OCI-M1 (cell line): ENCODE measurements around the gene PDLIM5.
"Not testable (repeated sequence)": the region's sequence is repeated elsewhere in the genome, so short reads cannot be mapped to it uniquely, and the experiment has no call there.

Source experiments
- DNase-seq: peaks from one replicate; lab custom pipeline; 2025; lab: John Stamatoyannopoulos, UW

PDLIM5 gene

GRCh38 chr4:94595880-94596483 lies 144.2 kb downstream of the PDLIM5 start:
- peak; percentile 73 for DNase-seq

DNA sequence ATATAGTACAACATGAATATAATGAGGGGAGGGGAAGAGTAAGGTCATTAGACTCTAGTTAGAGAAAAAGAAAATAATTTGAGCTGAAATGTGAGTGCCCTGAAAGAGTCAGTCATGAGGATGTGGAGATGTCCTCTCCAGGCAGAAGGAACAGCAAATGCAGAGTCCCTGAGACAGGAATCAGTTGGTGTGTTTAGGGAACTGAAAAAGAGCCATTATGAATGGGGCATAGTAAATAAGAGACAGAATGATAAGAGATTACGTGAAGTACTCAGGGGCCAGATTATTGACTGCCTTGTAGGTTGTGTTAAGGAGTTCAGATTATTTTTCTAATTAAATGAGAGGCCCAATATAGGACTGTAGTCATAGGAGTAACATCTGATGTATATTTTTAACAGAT lies 147.0 kb downstream of the PDLIM5 start:
- DNase-seq: no peak

DNA sequence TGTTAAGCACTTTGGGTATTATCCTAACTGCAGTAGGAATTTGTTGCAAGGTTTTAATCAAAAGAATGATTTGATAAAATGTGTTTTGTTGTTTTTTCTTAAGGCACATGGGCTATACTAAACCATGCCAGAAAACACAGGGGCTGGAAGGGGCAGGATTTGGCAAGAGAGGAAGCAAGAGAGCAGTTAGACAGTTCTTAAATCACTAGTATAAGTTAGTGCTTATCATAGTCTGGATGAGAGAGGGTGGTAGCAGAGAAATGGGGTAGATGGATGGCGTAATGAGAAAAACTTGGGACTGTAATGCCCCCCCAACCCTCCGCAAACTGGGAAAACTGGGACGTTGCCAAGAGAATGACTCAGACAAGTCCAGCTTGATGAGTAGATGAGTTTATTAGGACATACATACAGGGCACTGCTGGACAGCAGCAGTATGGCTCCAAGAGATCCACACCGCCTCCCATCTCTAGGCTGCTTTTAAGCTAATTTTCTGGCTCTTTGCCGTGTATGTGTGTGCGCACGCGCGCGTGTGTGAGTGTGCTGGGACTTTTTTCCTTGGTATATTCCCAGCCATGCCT lies 151.5 kb downstream of the PDLIM5 start:
- DNase-seq: no peak

GRCh38 chr4:94605241-94605805 lies 153.6 kb downstream of the PDLIM5 start:
- peak; percentile 18 for DNase-seq

DNA sequence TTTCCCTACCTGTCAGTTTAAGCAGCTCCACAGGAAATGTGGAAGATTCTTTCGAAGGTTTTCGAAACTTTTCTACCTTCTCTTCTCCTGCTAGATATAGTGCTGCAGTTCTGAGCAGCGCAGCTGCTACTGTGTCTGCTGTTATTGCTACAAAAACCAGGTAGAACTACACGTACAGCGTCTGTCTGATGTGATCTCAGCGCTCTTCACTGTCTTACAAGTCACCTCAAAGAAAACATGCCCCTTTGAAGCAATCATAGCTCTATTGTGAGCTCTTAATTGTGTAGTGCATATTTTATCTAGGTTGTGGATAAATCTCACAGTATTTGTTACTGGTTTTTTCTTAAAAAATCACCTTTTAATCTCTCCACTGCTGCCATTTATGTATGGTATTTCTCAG lies 158.4 kb downstream of the PDLIM5 start:
- DNase-seq: no peak

DNA sequence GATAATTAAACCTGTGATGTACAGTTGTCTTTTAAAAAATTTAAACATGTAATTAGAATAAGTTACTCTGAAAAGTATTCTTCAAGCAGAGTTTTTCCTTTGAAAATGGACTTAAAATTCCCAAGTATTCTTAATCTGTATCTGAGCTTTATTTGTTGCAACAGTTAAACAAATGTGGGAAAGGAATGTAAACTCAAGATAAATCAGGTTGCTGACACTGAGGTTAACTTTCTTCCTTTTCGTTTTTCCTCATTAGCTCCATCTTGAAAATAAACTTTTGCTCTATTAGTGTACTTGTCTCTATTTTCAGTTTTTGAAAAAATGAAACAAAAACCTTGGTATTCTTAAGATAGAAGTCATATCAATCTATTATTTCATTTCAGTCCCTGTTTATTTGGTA lies 161.5 kb downstream of the PDLIM5 start:
- no peak for DNase-seq

DNA sequence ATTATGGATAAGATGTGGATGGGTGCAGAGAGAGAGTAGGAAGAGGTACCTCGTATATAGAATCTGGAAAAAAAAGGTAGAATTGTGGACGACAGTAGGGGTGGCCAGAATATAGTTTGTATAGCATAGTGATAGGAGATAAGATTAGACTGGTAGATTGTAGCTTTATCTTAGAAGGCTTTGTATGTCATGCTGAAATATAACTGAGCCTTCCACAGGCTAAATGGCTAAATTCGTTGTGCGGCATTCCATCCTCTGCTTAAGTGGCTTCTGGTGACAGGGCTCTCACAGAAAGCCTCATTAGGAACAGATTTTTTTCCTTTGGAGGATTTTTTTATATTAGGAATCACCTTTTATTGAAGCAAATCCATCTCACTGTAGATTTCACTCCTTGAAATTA lies 163.7 kb downstream of the PDLIM5 start:
- DNase-seq: no peak

GRCh38 chr4:94621491-94622080 lies 169.8 kb downstream of the PDLIM5 start:
- peak; percentile 65 for DNase-seq

DNA sequence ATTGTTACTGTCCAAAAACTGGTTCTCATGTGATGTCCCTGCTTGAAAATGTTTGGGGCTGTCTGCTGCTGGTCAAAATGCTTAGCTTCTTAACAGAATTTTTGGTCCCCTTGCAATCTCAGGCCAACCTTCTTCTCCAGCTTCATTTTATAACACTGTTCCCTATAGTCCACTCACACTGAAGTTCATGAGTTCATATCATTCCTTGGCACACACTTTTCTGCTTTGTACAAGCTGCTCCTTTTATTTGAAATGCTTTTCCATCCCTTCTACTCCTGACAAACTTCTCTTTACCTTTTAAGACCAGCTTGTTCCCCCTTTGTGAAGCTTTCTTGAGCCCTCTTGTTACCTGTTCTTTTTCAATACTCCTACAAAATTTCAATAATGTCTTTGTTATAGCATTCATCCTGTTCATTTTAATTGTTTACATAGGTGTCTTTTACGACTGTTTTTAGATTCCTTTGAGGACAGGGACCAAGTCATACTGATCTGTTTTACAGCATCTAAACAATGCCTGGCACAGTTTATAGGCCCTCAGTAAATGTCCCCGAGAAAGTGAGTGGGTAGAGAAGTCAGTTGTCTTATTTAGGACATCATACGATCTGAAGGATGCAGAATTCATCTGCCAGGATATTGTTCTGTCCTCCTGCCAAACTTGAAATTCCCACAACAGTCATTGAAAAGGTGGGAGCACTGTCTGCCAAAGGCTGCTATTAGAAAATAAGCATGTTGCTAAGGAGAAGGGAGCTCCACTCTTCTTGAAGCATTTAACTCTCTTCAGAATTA lies 171.6 kb downstream of the PDLIM5 start:
- DNase-seq: no peak

DNA sequence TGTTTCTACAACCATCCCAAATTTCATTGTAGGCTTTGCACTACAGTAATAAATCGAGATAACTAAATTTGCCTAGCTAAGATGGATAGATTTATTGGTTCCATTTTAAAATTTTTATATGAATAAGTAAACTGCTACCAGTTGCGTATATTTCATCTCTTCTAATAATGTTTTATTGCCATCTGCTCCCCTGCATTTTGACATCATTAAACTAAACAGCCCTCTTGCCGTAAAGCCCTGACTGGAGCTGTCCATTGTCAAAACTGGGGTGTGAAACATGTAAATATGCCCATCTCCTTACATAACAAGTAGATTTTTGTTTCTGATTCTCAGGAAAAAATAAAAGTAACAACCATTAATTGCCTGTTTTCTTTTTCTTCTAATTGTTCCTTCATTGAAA lies 175.2 kb downstream of the PDLIM5 start:
- no peak for DNase-seq

DNA sequence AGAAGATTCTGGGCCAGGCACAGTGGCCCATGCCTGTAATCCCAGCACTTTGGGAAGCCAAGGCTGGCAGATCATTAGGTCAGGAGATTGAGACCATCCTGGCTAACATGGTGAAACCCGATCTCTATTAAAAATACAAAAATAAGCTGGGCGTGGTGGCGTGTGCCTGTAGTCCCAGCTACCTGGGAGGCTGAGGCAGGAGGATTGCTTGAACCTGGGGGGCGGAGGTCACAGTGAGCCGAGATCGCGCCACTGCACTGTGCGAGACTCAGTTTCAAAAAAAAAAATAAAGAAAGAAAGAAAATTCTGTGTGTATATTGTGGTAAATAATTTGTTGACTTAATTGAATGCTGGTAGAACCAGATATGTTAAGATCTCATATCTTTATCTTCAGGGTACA lies 177.3 kb downstream of the PDLIM5 start:
- DNase-seq: not testable (repeated sequence)

GRCh38 chr4:94629837-94630236 lies 178.1 kb downstream of the PDLIM5 start:
- DNase-seq: no peak

DNA sequence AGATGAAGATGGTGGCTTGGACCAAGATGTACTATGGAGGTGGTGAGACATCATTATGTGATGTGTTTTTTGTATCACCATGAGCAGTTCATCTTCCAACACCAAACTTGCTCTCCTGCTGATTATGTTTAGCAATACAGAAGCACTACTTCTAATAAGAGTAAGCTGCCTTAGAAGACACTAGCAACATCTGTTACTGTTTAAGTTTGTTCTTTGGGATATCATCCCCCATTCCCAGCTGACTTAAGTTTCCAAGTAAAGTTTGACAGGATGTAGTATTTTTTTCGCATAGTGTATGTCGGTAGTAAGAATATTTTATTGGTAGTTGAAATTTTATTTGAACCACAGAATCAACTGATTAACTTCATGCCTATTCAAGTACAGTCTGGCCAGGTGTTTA lies 182.5 kb downstream of the PDLIM5 start:
- no peak for DNase-seq

DNA sequence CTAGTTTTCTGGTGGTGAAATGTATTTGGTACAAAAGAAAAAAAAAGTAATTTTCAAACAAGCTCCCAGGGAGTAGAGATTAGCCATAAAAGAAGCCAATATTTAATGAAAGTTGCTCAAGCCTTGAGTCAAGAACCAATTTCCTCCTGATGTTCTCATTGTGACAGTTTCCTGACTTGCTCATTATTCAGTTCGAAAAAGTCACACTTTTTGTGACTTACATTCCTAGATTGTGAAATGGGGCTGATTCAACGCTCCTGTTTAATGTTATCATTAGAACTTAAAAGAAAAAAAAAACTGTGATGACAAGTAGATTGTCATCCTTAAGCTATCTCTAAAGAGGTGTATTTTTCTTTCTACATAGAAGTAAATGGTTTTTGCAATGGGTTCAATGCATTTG lies 183.4 kb downstream of the PDLIM5 start:
- no peak for DNase-seq

GRCh38 chr4:94636004-94636403 lies 184.3 kb downstream of the PDLIM5 start:
- no peak for DNase-seq

GRCh38 chr4:94639298-94639697 lies 187.6 kb downstream of the PDLIM5 start:
- DNase-seq: no peak

DNA sequence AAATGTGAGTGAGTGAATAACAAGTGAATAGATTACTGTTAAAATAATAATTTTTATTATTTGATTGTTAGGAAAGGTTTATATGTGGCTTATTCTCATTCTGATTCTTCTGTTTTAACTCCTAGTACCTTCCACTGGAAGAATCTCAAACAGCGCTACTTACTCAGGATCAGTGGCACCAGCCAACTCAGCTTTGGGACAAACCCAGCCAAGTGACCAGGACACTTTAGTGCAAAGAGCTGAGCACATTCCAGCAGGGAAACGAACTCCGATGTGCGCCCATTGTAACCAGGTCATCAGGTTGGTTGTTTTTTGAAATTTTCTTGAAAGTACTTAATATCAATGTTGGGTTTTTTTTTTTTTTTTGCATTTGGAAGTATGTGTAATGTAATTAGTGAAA lies 188.4 kb downstream of the PDLIM5 start:
- DNase-seq: no peak

DNA sequence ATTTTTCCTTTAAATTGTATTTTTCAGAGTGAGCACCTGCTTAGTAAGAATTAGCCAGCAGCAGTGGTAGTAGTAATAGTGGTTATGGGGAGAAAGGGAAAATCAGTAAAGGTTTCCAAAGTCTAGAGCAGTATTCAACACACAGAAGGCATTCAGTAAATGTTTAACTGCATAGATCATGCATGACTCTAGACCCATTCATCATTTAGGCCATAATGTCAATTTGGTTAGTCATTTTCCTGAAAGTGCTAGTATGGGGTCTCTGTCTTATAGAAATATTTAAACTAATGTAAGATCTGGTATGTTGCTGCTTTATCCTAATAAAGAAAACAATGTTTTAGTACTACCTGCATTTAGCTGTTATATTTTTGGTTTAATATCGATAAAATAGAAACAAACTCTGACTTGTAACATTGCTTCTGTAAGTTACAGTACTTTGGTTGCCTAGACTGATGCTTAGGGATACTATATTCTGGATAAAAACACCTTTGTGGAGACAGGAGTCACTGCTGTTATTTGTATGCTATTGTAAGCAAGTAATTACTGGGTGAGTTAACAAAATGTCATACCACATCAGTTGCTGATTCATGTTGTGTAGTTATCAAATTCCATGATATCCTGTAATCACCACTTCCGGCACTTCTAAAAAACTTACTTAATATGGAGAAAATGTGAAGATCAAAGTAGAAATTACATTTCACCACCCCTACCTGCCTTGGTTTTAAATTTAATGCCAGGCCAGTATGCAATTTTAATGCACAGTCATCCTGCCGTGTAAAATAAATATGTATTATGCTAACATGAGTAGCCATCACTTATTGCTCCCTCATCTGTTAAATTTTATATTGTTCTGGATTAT lies 190.2 kb downstream of the PDLIM5 start:
- DNase-seq: no peak

GRCh38 chr4:94642561-94642866 lies 190.8 kb downstream of the PDLIM5 start:
- DNase-seq: no peak

DNA sequence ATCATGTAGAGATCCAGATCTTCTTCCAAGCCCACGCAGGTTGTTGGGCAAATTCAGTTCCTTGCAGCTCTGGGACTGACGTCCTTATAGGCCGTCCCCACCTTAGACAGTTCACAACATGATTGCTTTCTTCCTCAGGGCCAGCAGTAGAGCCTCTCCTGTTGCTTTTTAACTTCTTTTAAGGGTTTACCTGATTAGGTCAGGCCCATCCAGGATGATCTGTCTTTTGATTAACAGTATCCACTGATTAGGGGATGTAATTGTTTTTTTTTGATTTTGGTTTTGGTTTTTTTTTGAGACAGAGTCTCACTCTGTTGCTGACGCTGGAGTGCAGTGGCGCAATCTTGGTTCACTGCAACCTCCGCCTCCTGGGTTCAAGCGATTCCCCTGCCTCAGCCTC lies 197.0 kb downstream of the PDLIM5 start:
- no peak for DNase-seq

- no peak for DNase-seq
These were observed 197.8 kb downstream of the PDLIM5 start for GRCh38 chr4:94649381-94650133.
